ENCODE results near the gene VWA5A. TPM values are rescaled to one million over a fixed set of nuclear protein-coding genes. Genes with fewer than 3 reads are reported as not detected.

Gene VWA5A
- total RNA-seq, 1 experiment from 2014 or later, result 24.8 TPM

DNA sequence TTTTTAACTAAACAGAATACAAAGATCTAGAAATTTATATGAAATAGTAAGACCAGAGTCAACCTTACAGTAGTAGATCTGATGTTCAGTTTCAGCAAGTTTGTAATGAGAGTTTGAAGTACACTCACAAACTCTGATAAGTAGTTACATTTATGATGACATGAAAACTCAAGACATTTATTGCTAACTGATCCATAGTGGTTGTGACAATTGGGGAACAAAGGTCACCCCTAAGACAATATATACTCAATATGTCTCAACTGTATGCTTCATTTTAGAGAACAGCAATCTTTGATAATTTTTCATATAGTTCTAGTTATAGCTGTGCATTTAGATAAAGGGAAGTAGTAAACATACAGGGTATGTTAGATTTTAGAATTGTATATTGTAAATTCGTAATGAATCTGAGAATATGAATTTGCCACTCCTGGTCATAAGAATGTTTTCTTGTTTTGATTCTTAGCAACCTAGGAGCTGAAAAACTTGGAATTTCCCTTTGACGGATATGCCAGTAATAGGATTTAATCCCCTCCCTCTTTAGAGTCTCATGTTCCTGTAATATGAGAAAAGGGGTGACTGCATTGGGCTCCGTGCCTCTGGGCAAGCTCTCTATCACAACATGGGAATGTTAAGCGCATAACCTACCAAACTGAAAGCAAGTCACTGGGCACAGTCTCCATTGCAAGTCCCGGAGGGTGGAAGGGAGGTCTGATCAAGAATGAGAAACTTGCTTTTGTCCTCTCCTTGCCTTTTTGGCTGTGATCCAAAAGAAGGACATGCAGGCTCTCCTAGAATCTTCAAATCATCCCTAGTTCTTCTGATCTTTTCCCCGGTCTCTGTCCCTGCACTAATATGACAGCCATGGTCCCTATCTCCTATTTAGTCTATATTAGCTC, 79.3 kb downstream of the VWA5A start:
- Histone ChIP-seq H3K27ac (no peak overlapping the region), H3K9me3 (replicated peaks) (no peaks in the 10 kb centered on the region), H3K36me3 (no peaks in the 10 kb centered on the region), H3K27me3 (replicated peaks) (no peaks in the 10 kb centered on the region), H3K4me1 (replicated peaks) (no peaks in the 10 kb centered on the region), H3K4me3 (no peak overlapping the region)
- no peak for DNase-seq (ENCODE audit: low read depth in 1 of 2, low spot score in 2 of 2)

DNA sequence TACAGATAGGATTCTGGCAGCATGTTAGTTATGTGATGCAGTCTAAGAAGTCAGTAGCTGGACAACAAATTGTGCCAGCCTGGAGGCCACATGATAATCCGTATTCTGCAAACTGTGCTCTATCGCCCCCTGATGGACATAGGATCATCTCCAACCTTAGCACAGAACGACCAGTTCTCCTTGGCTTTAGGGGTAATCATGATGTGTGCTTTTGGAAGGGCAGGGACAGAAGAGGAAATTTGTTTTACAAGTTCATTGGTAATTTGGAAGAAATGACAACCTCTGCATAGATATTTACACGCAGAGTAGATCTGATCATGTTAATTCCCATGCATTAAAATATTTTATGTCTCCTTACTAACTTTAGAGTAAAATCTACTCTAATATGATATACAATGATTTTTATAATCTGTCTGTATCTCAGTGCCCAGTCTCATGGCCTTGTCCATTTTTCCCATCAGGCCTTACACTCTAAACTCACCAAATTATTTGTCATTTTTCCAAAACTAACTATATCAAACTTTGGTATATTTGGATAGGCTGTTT, 80.0 kb downstream of the VWA5A start:
- no peaks in the 10 kb centered on the region for H3K36me3 ChIP-seq
- peak in 1 of 2 experiments; percentile 19 for DNase-seq (ENCODE audit: low read depth in 1 of 2, low spot score in 2 of 2)

More for the DNA sequence above, 80.0 kb downstream of the VWA5A start:
- Histone ChIP-seq H3K27me3 (replicated peaks) (no peaks in the 10 kb centered on the region), H3K27ac (no peak overlapping the region), H3K9me3 (replicated peaks) (no peaks in the 10 kb centered on the region), H3K4me3 (no peak overlapping the region), H3K4me1 (replicated peaks) (no peaks in the 10 kb centered on the region)

Other genes with a start within 250 kb of the VWA5A start
- gene TMEM225, start 229.8 kb upstream of the VWA5A start, total RNA-seq (2014; rRNA removed; shearing (Covaris generic)), result not detected in 2 replicates
- not detected in 2 replicates for gene OR8D4, start 213.3 kb upstream of the VWA5A start, total RNA-seq (2014; rRNA removed; shearing (Covaris generic))
- not detected in 2 replicates for gene OR4D5, start 175.8 kb upstream of the VWA5A start, total RNA-seq (2014; rRNA removed; shearing (Covaris generic))
- not detected in 2 replicates for gene OR6T1, start 171.6 kb upstream of the VWA5A start, total RNA-seq (2014; rRNA removed; shearing (Covaris generic))
- not detected in 2 replicates for gene OR10S1, start 137.7 kb upstream of the VWA5A start, total RNA-seq (2014; rRNA removed; shearing (Covaris generic))
- gene OR10G6, start 120.3 kb upstream of the VWA5A start, total RNA-seq (2014; rRNA removed; shearing (Covaris generic)), result not detected in 2 replicates
- not detected in 2 replicates for gene OR10G4, start 102.5 kb upstream of the VWA5A start, total RNA-seq (2014; rRNA removed; shearing (Covaris generic))
- not detected in 2 replicates for gene OR10G9, start 92.4 kb upstream of the VWA5A start, total RNA-seq (2014; rRNA removed; shearing (Covaris generic))
- not detected in 2 replicates for gene OR10G8, start 88.7 kb upstream of the VWA5A start, total RNA-seq (2014; rRNA removed; shearing (Covaris generic))
- not detected in 2 replicates for gene OR10G7, start 74.1 kb upstream of the VWA5A start, total RNA-seq (2014; rRNA removed; shearing (Covaris generic))
- not detected in 2 replicates for gene OR10D3, start 67.9 kb downstream of the VWA5A start, total RNA-seq (2014; rRNA removed; shearing (Covaris generic))
- not detected in 2 replicates for gene OR8G1, start 125.6 kb downstream of the VWA5A start, total RNA-seq (2014; rRNA removed; shearing (Covaris generic))
- not detected in 2 replicates for gene OR8G5, start 140.9 kb downstream of the VWA5A start, total RNA-seq (2014; rRNA removed; shearing (Covaris generic))
- not detected in 2 replicates for gene OR8D1, start 198.5 kb downstream of the VWA5A start, total RNA-seq (2014; rRNA removed; shearing (Covaris generic))
- not detected in 2 replicates for gene OR8D2, start 204.7 kb downstream of the VWA5A start, total RNA-seq (2014; rRNA removed; shearing (Covaris generic))